Thyroid gland (tissue), 4 donors: ENCODE measurements around the gene UGT2B15. TPM values are rescaled to one million over a fixed set of nuclear protein-coding genes. Genes with fewer than 3 reads are reported as not detected.
"Not testable (repeated sequence)": the region's sequence is repeated elsewhere in the genome, so short reads cannot be mapped to it uniquely, and the experiment has no call there.

Source experiments
- DNase-seq, 2 donors: peaks; one replicate each; pipeline ENCODE4 v3.0.0-alpha.2; 2019
- H3K27ac ChIP-seq, 3 donors: fragments of 200-600 bp; sonication (generic); 1 replicate in 2 of 3; 2 replicates in 1 of 3; pipeline ENCODE4 v1.5.1; 2016 to 2019; ENCODE audit warnings: mild to moderate bottlenecking in 1 of 3, moderate library complexity in 1 of 3
- H3K27me3 ChIP-seq: fragments of 200-600 bp; sonication (generic); one replicate; pipeline ENCODE4 v1.5.1; 2019
- H3K36me3 ChIP-seq, 2 donors: fragments of 200-600 bp; sonication (generic); one replicate each; pipeline ENCODE4 v1.5.1; 2016 to 2019
- H3K4me1 ChIP-seq, 2 donors: fragments of 200-600 bp; sonication (generic); one replicate each; pipeline ENCODE4 v1.5.1; 2017 to 2019
- H3K4me3 ChIP-seq, 3 donors: fragments of 200-600 bp; sonication (generic); replicated peaks in 1 of 3; 1 replicate in 2 of 3; 2 replicates in 1 of 3; pipeline ENCODE4 v1.5.1; 2016; ENCODE audit warnings: mild to moderate bottlenecking in 1 of 3
- H3K9me3 ChIP-seq: fragments of 200-600 bp; sonication (generic); one replicate; pipeline ENCODE4 v1.5.1; 2017
- CTCF ChIP-seq, 6 experiments: fragments of 200-600 bp in 3 of 6; fragments of 450-650 bp in 3 of 6; sonication (generic) in 3 of 6; IDR thresholded peaks; one replicate each; pipeline ENCODE4 v1.5.1; 2016 to 2019; ENCODE audit warnings: antibody characterized with exemption in 6 of 6, mild to moderate bottlenecking in 2 of 6, inconsistent platforms in 1 of 6, moderate library complexity in 1 of 6
- POLR2A ChIP-seq, 2 donors: fragments of 450-650 bp; IDR thresholded peaks; one replicate each; pipeline ENCODE4 v1.6.1; 2017; ENCODE audit warnings: antibody characterized with exemption in 2 of 2, mild to moderate bottlenecking in 2 of 2, moderate library complexity in 1 of 2
- WGBS, 2 donors: methylation state at CpG; one replicate each; pipeline ENCODE4 v1.1.5; 2017; 5-methylcytosine and 5-hydroxymethylcytosine counted together
- intact Hi-C: fragments of 100-400 bp; cut with DNase I; formaldehyde crosslinking; loops from one replicate; pipeline ENCODE4 v1.15.1; 2023
- total RNA-seq, 4 donors: library from RNA; depleted of rRNA; stranded (reverse); fragments of >200 nt; gene quantifications; one replicate each; pipeline ENCODE4 v1.2.3, GENCODE V29; 2016

The UGT2B15 gene
- total RNA-seq, 4 donors from 2014 or later, result not detected

- no peak for TF ChIP-seq POLR2A (IDR thresholded peaks at IDR 0.05)
- TF ChIP-seq CTCF (IDR thresholded peaks at IDR 0.05), result no peak
- Histone ChIP-seq H3K27me3 (no peaks in the 10 kb centered on the region), H3K9me3 (no peaks in the 10 kb centered on the region), H3K27ac (no peak overlapping the region), H3K4me3 (no peak overlapping the region), H3K4me1 (peaks cover 10 to 14% of the 10 kb centered on the region in 2 donors), H3K36me3 (no peaks in the 10 kb centered on the region)
- no peak for DNase-seq
- intact Hi-C loops, result no loop called here
Observed at GRCh38 chr4:68658672-68659071, 11.8 kb downstream of the UGT2B15 start.

GRCh38 chr4:68657022-68657594 is 13.3 kb downstream of the UGT2B15 start:
- H3K27me3 ChIP-seq, H3K4me3 ChIP-seq, DNase-seq, H3K27ac ChIP-seq, intact Hi-C loops, H3K36me3 ChIP-seq, H3K9me3 ChIP-seq: not testable (repeated sequence)
- peaks cover 10 to 14% of the 10 kb centered on the region in 2 donors for H3K4me1 ChIP-seq

GRCh38 chr4:68656445-68656973 is 13.9 kb downstream of the UGT2B15 start:
- H3K4me3 ChIP-seq, H3K9me3 ChIP-seq, intact Hi-C loops, DNase-seq, H3K27me3 ChIP-seq, H3K36me3 ChIP-seq: not testable (repeated sequence)
- Histone ChIP-seq H3K27ac (peak overlapping the region in 1 of 3 donors; percentile 57), H3K4me1 (peaks cover 10 to 14% of the 10 kb centered on the region in 2 donors)
- 36 to 55% methylated on average over 2 of the region's 2 CpGs for WGBS, 2 donors

DNA sequence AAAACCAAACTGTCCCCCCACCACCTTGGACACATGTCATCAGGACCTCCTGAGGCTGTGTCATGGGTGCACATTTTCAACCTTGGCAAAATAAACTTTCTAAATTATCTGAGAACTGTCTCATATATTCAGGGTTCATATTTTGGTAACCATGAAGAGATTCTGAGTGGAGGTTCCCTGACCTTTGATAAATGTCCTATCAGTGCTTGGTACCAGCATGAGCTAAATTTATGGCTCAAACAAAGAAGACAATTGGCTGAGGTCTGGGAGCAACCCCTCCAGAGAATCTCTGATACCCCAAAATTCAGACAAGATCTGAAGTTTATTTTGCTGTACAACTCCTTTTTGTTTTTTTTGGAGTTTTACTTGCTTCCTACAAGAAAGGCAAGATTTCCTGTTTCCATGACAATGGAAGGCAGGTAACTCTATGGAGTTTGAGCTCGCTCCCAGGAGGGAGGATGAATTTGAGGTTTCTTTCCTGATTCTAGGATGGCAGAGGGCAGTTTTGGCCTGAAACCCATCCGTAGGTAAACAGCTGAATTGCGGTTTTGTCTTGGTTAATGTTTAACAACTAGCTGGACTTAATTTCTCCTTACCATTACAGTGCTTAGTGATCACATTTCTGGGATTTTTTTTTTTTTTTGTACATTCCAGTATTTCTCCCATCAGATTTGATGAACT is 14.5 kb downstream of the UGT2B15 start:
- intact Hi-C loops, result no loop called here
- no peak for DNase-seq
- H3K27me3 ChIP-seq, result no peaks in the 10 kb centered on the region
- no peak for TF ChIP-seq POLR2A (IDR thresholded peaks at IDR 0.05)
- H3K36me3 ChIP-seq, result no peaks in the 10 kb centered on the region
- WGBS, 2 donors, result 40 to 45% methylated on average over 3 of the region's 3 CpGs
- H3K27ac ChIP-seq, result peak overlapping the region in 1 of 3 donors; percentile 57
- peaks cover 10 to 14% of the 10 kb centered on the region in 2 donors for H3K4me1 ChIP-seq
- no peak overlapping the region for H3K4me3 ChIP-seq
- no peaks in the 10 kb centered on the region for H3K9me3 ChIP-seq

DNA sequence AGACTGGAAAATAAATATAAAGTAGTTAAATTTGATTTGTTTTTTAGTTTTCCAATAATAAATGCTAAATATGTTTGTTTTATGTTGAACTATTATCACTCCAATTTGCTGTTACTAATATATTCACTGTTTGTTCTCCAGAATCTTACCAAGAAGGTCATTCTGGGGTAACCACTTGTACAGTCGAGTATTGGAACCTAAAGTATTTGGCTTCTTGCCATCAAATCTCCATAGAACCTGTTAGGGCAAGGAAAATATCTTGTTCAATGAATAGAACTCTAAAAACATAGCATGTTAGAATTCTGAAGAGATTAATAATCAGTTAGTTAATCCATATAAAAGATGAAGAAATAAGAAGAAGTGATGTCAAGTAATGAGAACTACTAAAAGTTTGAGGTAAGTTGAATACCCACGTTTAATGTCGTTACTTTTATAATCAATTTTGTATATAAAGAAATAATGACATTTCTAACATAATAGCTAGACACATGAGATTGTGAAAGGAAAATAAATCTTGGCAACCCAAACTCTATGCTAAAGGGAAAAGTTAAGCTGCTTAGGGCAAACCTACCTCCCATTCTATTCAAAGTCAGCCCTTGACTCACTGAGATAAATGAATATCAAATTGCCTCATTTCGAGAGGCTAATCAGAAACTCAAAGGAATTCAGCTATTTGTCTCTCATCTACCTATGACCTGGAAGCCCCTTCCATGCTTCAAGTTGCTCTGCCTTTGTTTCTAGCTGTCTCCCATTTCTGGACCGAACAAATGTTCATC is 15.3 kb downstream of the UGT2B15 start:
- no peaks in the 10 kb centered on the region for H3K9me3 ChIP-seq
- H3K36me3 ChIP-seq, result no peaks in the 10 kb centered on the region
- 57 to 62% methylated on average over 5 of the region's 5 CpGs for WGBS, 2 donors
- intact Hi-C loops, result no loop called here
- peaks cover 10 to 14% of the 10 kb centered on the region in 2 donors for H3K4me1 ChIP-seq
- DNase-seq, result no peak
- no peaks in the 10 kb centered on the region for H3K27me3 ChIP-seq
- TF ChIP-seq POLR2A (IDR thresholded peaks at IDR 0.05), result no peak
- no peak for TF ChIP-seq CTCF (IDR thresholded peaks at IDR 0.05)
- H3K27ac ChIP-seq, result peak overlapping the region in 2 of 3 donors; percentile 17 to 57
- no peak overlapping the region for H3K4me3 ChIP-seq

DNA sequence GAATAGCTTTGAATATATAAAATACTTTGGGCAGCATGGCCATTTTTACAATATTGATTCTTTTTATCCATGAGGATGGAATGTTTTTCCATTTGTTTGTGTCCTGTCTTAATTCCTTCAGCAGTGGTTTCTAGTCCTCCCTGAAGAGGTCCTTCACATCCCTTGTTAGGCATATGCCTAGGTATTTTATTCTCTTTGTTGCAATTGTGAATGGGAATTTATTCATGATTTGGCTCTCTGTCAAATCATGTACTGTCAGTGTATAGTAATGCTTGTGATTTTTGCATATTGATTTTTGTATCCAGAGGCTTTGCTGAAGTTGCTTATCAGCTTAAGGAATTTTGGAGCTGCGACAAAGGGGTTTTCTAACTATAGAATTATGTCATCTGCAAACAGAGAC is 18.5 kb downstream of the UGT2B15 start:
- DNase-seq, result no peak
- intact Hi-C loops, result no loop called here
- H3K27ac ChIP-seq, result no peak overlapping the region
- no peak overlapping the region for H3K4me3 ChIP-seq
- peaks cover 10 to 14% of the 10 kb centered on the region in 2 donors for H3K4me1 ChIP-seq
- WGBS, 2 donors, result 80 to 86% methylated on average over 1 of the region's 1 CpG
- H3K36me3 ChIP-seq, result no peaks in the 10 kb centered on the region
- H3K9me3 ChIP-seq, result no peaks in the 10 kb centered on the region
- no peak for TF ChIP-seq POLR2A (IDR thresholded peaks at IDR 0.05)
- TF ChIP-seq CTCF (IDR thresholded peaks at IDR 0.05), result no peak
- no peaks in the 10 kb centered on the region for H3K27me3 ChIP-seq
